GM19395 (cell line): ENCODE results near the gene TMPRSS5.
"Not testable (repeated sequence)": the region's sequence is repeated elsewhere in the genome, so short reads cannot be mapped to it uniquely, and the experiment has no call there.

Source experiments
- ATAC-seq: cut with Tn5 transposase; IDR thresholded peaks from one replicate; pipeline ENCODE4 v1.9.1; 2021; ENCODE audit warnings: mild to moderate bottlenecking, moderate library complexity; ENCODE audit not compliant: unreplicated experiment

The TMPRSS5 gene

GRCh38 chr11:113705871-113706655 is at the start of gene TMPRSS5:
Gene TMPRSS5, minus strand, starts transcription at chr11:113706308. Its CDS starts 84 bp downstream, at chr11:113706224.
- no peak for ATAC-seq

- ATAC-seq: no peak
Observed at GRCh38 chr11:113752932-113753331, 46.8 kb upstream of the TMPRSS5 start.

DNA sequence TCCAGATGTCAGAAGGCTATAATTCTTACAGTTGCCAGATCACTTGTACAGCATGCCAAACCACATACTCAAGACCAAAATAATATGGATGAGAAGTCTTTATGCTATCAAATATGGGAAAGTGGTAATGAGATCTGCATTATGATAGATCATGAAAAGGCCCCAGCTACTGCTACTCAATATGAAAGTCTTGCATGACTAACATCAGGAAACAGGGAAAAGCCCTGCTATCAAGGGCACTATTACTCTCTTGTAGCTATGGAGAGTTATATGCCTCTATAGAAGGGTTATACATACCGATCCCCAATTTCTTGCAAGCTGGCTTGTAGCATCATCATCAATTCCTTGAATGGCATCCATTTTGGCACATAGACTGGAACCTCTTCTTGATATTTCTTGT is 30.2 kb upstream of the TMPRSS5 start:
- no peak for ATAC-seq

GRCh38 chr11:113732092-113732491 is 26.0 kb upstream of the TMPRSS5 start:
- ATAC-seq: no peak

- ATAC-seq: no peak
Observed at GRCh38 chr11:113730887-113731726, 25.0 kb upstream of the TMPRSS5 start.

DNA sequence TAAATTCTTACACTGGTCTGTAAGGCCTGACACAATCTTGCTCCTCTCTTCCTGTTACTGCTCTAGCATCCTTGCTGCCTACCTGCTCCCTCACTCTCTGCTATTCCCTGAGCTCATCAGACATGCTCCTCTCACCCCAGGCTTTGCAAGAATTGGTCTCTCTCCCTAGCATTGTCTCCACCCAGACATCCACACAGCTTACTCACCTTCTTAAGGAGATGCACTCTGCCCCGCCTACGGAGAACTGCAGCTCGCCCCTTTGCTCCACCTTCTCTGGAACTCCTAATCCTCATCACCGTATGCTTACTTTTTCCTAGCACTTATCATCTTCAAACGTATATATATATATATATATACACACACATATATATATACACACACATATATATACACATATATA is 23.3 kb upstream of the TMPRSS5 start:
- ATAC-seq: no peak

DNA sequence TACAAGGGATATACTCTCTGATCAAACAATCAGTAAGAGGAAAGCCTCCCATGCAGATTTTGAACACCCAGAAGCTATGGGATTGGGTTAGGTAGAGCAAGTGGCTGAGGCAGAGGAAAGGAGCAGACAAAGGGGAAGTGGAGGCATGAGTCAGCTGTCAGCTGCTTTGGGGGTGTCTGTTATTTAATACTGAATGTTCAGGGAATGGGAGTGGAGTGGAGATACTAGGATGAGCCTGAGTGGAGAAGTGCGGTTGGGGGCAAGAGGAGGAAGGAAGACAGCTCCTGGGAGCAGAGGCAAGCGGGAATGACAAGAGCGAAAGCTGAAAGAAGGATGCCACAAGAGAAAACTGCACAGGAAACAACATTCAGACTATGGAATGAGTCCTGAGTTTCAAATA is 22.7 kb upstream of the TMPRSS5 start:
- ATAC-seq: no peak

DNA sequence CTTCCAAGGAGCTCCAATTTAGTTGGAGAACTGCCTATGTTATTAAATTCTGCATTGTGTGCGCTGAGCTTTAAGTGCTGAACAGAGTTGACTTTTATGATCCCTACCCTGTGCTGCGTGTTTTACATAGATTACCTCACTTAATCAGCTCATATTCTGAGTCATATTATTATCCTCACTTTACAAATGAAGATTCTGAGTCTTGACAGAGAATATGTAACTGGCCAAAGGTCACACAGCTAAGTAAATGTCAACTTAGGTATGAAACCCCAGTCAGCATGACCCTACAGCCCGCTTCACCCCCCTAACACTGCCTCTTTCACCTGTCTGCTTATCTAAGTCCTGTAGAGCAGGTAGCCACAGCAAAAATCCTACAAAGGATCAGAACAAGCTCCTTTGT is 19.8 kb upstream of the TMPRSS5 start:
- ATAC-seq: no peak

GRCh38 chr11:113725407-113725806 is 19.3 kb upstream of the TMPRSS5 start:
- no peak for ATAC-seq

GRCh38 chr11:113724778-113725177 is 18.7 kb upstream of the TMPRSS5 start:
- no peak for ATAC-seq

GRCh38 chr11:113723787-113724186 is 17.7 kb upstream of the TMPRSS5 start:
- no peak for ATAC-seq

DNA sequence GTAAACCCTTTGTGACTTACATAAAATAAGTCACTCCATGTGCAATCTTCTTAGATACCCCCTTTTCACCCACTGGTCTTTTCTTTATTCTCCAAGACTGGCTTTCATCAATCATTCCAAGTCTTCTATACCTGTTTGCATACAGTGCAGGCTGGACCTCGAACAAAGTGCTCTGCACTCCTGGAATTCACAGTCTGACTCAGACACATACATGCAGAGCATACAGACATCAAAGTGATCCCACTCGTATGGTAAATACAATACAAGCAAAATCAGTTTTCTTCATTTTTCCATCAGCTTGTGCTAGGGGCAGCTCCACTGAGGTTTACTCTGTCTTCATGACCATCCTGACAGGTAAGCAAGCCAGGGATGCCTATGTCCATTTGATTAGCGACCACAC is 16.8 kb upstream of the TMPRSS5 start:
- ATAC-seq: no peak

DNA sequence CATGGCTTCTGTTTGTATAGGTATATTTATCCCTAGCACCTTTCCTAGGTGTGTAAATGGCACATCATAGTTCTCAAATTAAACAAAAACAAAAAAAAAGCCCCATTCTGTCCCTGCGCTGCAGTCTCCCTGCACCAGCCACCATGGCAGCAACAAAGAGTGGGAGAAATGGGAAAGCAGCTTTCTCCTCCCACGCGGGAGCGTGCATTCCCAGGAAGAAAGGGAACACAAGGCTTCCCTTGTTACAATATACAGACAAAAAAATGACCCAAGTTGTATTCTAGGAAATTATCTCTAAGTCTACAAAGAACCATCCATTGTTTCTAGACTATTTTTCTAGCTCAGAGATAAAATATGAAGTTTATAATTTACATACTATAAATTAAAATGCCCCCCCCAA is 16.1 kb upstream of the TMPRSS5 start:
- ATAC-seq: no peak

- ATAC-seq: no peak
Observed at GRCh38 chr11:113721462-113722066, 15.5 kb upstream of the TMPRSS5 start.

GRCh38 chr11:113720478-113720877 is 14.4 kb upstream of the TMPRSS5 start:
- ATAC-seq: not testable (repeated sequence)

GRCh38 chr11:113715882-113716625 is 9.9 kb upstream of the TMPRSS5 start:
- ATAC-seq: no peak

DNA sequence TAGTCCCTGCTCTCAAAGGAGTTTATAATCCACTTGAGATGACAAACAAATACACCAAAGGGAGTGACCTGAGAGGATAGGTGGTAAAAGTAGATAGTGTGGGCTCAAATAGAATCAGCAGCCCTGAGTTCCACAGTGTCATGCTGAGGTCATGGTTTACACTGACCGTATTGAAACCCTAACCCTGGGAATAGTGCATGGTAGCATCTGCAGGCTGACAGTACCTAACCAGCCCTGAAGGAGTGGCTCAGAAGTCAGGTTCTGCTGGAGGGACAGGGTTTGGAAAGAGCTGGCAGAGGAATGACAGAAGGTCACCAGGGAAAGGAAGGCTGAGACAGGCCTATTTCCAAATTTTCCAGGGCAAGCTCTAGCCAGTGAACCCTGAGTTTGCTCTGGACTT is 9.2 kb upstream of the TMPRSS5 start:
- ATAC-seq: no peak

- ATAC-seq: no peak
Observed at GRCh38 chr11:113710989-113711388, 4.9 kb upstream of the TMPRSS5 start.

- not testable (repeated sequence) for ATAC-seq
Observed at GRCh38 chr11:113703551-113703950, 2.6 kb downstream of the TMPRSS5 start.

DNA sequence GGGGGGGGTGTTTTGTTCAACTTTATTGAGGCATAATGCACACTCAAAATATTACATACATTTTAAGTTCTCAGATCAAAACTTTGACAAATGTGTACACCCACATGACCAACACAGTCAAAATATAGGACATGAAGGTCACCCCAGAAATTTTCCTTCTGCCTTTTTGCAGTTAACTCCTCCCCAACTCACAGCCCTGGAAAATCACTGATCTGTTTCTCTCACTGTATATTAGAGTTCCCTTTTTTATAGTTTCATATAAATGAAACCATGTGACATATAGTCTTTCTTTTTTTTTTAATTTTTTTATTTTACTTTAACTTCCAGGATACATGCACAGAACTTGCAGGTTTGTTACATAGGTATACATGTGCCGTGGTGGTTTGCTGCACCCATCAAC is 4.6 kb downstream of the TMPRSS5 start:
- ATAC-seq: no peak

- ATAC-seq: no peak
Observed at GRCh38 chr11:113698515-113698914, 7.6 kb downstream of the TMPRSS5 start.
